Measurements from ENCODE around the gene SLC6A5.

The SLC6A5 gene

DNA sequence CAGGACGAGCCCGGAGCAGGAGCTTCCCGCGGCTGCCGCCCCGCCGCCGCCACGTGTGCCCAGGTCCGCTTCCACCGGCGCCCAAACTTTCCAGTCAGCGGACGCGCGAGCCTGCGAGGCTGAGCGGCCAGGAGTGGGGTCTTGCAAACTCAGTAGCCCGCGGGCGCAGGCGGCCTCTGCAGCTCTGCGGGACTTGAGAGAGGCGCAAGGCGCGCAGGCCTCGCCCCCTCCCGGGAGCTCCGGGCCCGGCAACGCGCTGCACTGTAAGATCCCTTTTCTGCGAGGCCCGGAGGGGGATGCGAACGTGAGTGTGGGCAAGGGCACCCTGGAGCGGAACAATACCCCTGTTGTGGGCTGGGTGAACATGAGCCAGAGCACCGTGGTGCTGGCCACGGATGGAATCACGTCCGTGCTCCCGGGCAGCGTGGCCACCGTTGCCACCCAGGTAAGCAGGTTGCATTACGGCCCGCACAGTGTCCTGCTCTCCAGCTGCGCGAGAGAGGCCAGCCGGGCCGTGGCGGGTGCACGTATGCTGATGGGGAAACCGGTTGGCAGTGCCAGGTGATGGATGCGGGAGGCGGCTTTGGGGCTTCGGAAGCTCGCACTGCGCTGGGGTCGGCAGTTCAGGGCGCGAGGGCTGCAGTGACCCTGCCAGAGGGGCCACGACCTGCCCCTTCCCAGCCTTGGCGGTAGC, 2.0 kb downstream of the SLC6A5 start:
- no peak for DNase-seq (ENCODE audit: low spot score in 2 of 2)
- in situ Hi-C loops (cut with MboI; ENCODE audit: low sequenced_read_pairs): loop anchor here (25.0 kb wide), 2 partner anchors 239 to 464 kb away; partner anchors contain the start of gene HTATIP2

DNA sequence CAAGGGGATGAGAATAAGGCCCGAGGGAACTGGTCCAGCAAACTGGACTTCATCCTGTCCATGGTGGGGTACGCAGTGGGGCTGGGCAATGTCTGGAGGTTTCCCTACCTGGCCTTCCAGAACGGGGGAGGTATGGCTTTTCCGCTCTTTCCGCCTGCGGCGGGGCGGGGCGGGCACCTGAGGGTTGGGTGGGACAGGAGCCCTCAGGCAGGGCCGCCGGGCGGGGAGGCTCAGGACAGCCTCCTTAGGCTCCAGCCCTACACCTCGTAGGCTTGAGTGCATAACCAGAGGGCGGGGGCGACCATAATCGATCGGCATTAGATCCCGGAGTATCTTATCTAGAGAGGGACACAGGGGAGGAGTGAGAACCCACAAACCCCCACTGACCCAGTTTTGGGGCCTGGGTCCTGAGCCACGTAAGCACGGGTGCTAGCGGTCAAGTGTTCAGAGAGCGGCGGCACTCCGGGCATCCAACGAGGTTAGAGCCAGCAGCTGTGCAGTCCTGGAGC, 4.9 kb downstream of the SLC6A5 start:
- Histone ChIP-seq H3K36me3 (replicated peaks) (no peaks in the 10 kb centered on the region), H3K4me1 (no peaks in the 10 kb centered on the region), H3K4me3 (no peak overlapping the region), H3K27me3 (ENCODE audit: low read depth) (peaks cover 67% of the 10 kb centered on the region), H3K9me3 (no peaks in the 10 kb centered on the region)
- in situ Hi-C loops (cut with MboI; ENCODE audit: low sequenced_read_pairs): loop anchor here (25.0 kb wide), 2 partner anchors 242 to 467 kb away; partner anchors contain the start of gene HTATIP2
- no peak for DNase-seq (ENCODE audit: low spot score in 2 of 2)

More for the DNA sequence above, 2.0 kb downstream of the SLC6A5 start:
- Histone ChIP-seq H3K36me3 (replicated peaks) (no peaks in the 10 kb centered on the region), H3K4me3 (no peak overlapping the region), H3K27me3 (ENCODE audit: low read depth) (peaks cover 59% of the 10 kb centered on the region), H3K4me1 (no peaks in the 10 kb centered on the region), H3K9me3 (no peaks in the 10 kb centered on the region)

DNA sequence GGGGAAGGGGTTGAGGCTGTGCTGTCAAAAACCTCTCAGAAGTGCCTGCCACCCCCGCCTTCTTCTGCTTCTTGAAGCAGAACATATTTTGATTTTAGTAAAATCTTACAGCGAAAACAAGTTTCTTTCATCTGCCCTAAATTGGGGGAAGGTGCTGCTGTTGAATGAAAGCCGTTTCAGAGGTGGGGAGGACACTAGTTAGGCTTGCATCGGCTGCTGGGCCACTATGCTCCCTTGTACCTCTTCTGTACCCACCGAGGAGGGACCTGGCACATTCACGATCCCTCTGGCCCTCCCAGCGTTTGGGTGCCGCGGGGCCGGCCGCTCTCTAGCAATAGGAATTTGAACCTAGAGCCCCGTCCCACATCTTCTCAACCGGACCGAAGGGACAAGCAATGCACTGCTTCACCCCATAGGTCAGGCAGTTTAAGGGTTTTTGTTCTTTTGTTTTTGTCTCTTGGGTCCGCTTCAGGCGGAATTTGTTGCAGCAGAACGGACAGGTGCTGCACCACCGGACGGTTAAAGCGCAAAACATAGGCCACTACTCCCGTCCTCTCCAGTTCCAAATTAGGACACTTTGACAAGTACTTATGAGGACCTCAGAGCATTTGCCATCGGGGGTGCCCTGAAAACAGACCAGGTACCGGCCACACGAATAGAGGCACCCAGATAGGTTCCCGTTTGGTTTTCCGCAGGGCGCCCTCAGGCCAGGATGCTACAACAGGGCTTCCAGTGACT, 5.6 kb downstream of the SLC6A5 start:
- Histone ChIP-seq H3K9me3 (no peaks in the 10 kb centered on the region), H3K4me3 (no peak overlapping the region), H3K4me1 (no peaks in the 10 kb centered on the region), H3K27me3 (ENCODE audit: low read depth) (peaks cover 61% of the 10 kb centered on the region), H3K36me3 (replicated peaks) (no peaks in the 10 kb centered on the region)
- in situ Hi-C loops (cut with MboI; ENCODE audit: low sequenced_read_pairs): loop anchor here (25.0 kb wide), 2 partner anchors 243 to 468 kb away; partner anchors contain the start of gene HTATIP2
- no peak for DNase-seq (ENCODE audit: low spot score in 2 of 2)

DNA sequence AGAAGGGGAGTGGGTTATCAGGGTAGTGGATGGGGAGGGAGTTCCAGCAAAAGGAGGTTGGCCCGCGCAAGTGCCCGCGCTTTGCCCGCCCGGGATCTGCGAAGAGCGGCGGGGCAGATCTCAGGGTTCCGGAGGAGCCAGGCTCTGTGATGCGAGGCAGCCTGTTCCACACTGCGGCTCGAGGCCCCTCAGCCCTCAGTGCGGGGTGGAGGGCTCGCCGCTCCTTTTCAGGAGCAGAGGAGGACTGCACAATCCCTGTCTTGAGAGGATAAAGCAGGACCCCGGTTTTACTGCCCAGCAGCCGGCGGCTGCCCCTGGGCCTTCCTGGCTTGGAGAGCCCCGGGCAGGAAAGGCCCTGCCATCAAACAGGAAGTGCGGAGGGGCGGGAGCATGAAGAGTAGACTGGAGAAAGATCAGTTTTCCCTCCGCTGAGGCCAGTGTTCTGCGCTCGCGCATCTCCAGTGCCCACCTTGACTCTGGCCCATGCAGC, 6.2 kb downstream of the SLC6A5 start:
- Histone ChIP-seq H3K4me1 (peaks cover 5% of the 10 kb centered on the region), H3K4me3 (no peak overlapping the region), H3K9me3 (no peaks in the 10 kb centered on the region), H3K27me3 (ENCODE audit: low read depth) (peaks cover 55% of the 10 kb centered on the region), H3K36me3 (replicated peaks) (no peaks in the 10 kb centered on the region)
- in situ Hi-C loops (cut with MboI; ENCODE audit: low sequenced_read_pairs): loop anchor here (25.0 kb wide), 2 partner anchors 243 to 468 kb away; partner anchors contain the start of gene HTATIP2
- DNase-seq (ENCODE audit: low spot score in 2 of 2): no peak

DNA sequence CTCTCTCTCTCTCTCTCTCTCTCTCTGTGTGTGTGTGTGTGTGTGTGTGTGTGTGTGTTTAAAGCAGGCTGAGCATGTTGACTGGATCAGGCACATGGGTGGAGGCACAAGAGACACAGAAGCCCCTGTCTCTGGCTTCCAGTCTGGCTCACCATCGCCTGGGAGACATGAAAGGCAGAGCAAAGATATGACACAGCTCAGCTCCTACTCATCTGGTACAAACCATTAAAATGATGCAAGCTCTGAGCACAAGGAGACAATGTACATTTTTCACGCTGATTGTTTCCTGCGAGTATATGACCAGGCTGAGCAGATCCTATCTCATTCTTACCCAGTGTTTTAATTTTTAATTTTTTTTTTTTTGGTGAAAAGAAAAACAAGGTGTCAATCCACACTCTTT, 9.5 kb downstream of the SLC6A5 start:
- in situ Hi-C loops (cut with MboI; ENCODE audit: low sequenced_read_pairs): loop anchor here (25.0 kb wide), 2 partner anchors 247 to 472 kb away; partner anchors contain the start of gene HTATIP2
- Histone ChIP-seq H3K4me3 (no peak overlapping the region), H3K9me3 (no peaks in the 10 kb centered on the region), H3K27me3 (ENCODE audit: low read depth) (peaks cover 34% of the 10 kb centered on the region), H3K4me1 (peaks cover 6% of the 10 kb centered on the region), H3K36me3 (replicated peaks) (no peaks in the 10 kb centered on the region)
- no peak for DNase-seq (ENCODE audit: low spot score in 2 of 2)

DNA sequence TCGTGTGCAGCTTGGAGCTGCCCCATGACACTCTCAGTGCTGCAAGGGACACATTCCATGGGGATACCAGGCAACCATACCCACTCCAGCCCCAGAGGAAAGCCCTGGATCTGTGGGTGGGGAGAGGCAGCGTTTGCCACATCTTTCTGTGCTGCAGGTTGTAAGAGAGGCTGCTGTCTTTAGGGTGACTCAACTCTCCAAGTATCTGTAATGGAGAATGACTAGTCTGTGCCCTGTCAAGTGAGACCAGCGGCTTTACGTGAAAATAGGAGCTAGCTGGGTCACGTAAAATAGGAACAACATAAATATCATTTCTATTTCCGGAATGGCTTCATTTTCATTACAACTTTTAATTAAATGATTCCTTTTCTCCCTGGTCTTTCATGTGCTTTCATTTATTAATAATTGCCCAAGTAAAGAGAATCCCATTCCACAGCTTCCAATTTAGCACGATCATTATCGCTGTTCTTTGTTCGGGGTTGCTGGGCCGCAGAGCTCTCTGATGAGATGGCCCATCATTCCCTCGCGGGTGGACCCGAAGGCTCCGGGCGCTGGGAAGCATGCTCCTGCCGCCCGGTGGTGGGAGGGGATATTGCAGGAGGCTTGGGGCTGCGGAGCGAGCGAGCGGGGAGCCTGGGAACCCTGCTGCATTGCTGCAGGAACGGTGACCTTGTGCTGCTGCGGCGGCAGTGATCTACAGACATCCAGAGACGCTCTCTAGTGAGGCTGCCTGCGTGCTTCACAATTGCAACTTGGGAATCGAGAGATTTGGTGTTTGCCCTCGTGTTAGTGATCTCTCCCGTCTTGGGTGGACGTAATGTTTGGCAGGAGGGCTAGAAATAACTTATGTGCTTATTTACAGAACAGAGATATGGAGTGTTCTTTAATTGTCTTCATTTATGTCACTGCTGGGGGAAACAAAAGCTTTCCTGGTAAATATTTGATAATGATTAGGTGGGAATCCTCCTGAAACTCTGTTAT, 10.6 kb downstream of the SLC6A5 start:
- Histone ChIP-seq H3K36me3 (replicated peaks) (no peaks in the 10 kb centered on the region), H3K4me3 (no peak overlapping the region), H3K4me1 (peaks cover 6% of the 10 kb centered on the region), H3K9me3 (no peaks in the 10 kb centered on the region), H3K27me3 (ENCODE audit: low read depth) (peaks cover 33% of the 10 kb centered on the region)
- in situ Hi-C loops (cut with MboI; ENCODE audit: low sequenced_read_pairs): loop anchor here (25.0 kb wide), 2 partner anchors 248 to 473 kb away; partner anchors contain the start of gene HTATIP2
- DNase-seq (ENCODE audit: low spot score in 2 of 2): peak; percentile 79 to 93

DNA sequence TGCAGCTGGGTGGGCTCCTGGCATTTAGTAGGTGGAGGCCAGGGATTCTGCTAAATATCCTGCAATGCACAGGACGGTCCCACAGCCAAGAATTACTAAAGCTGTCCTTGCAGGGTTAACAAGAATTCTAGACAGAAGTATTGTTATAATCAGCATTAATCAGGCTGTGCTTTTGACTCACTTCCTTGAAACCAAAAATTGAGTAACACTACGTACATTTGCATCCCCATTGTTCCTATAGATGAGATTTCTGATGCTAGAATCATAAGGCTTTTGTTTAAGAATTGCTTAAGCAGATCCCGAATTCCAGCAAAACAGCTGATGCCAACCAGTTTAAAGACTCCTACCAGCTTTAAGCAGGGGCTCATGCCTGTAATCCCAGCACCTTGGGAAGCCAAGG, 11.4 kb downstream of the SLC6A5 start:
- Histone ChIP-seq H3K4me3 (no peak overlapping the region), H3K4me1 (peaks cover 6% of the 10 kb centered on the region), H3K27me3 (ENCODE audit: low read depth) (peaks cover 28% of the 10 kb centered on the region), H3K9me3 (no peaks in the 10 kb centered on the region), H3K36me3 (replicated peaks) (no peaks in the 10 kb centered on the region)
- peak; percentile 21 to 45 for DNase-seq (ENCODE audit: low spot score in 2 of 2)
- in situ Hi-C loops (cut with MboI; ENCODE audit: low sequenced_read_pairs): loop anchor here (25.0 kb wide), 2 partner anchors 249 to 474 kb away; partner anchors contain the start of gene HTATIP2

DNA sequence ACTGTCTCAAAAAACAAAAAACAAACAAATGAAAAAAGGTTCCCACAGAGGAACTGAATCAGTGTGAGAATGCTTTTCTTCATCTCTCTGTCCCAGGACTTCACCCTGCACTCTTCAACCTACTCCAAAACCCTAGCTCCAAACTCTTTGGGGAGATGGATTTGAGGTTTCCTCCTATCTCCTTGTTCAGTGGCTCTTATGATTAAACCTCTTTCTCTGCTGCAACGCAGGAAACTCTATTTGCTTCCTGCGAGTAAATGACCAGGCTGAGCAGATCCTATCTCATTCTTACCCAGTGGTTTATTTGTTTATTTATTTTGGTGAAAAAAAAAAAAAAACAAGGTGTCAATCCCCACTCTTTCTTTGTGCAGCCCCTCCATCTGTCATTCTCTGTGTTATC, 12.0 kb downstream of the SLC6A5 start:
- no peak overlapping the region for H3K4me3 ChIP-seq
- no peak for DNase-seq (ENCODE audit: low spot score in 2 of 2)
- H3K9me3 ChIP-seq: no peaks in the 10 kb centered on the region
- peaks cover 6% of the 10 kb centered on the region for H3K4me1 ChIP-seq
- peaks cover 26% of the 10 kb centered on the region for H3K27me3 ChIP-seq (ENCODE audit: low read depth)
- no peaks in the 10 kb centered on the region for H3K36me3 ChIP-seq (replicated peaks)
- in situ Hi-C loops (cut with MboI; ENCODE audit: low sequenced_read_pairs): loop anchor here (25.0 kb wide), 2 partner anchors 249 to 474 kb away; partner anchors contain the start of gene HTATIP2

DNA sequence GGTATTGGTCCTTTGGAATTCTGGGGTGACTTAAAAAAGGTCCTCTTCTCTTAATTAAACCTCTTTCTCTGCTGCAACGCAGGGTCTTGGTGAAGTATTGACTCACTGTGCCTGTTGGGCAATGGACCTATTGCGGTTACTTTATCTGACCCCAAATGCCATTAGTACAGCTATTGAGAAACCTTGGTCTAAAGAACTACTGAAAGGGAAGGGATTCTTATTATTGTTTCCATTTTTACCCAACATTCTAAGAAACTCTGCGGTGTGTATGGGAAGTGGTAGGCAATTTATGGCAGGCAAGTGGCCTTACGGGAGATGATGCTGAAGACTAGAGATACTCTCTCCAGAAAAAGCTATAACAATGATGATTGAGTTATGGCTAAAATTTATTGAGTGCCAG, 12.5 kb downstream of the SLC6A5 start:
- no peaks in the 10 kb centered on the region for H3K36me3 ChIP-seq (replicated peaks)
- H3K4me3 ChIP-seq: no peak overlapping the region
- H3K9me3 ChIP-seq: no peaks in the 10 kb centered on the region
- in situ Hi-C loops (cut with MboI; ENCODE audit: low sequenced_read_pairs): loop anchor here (25.0 kb wide), 2 partner anchors 250 to 475 kb away; partner anchors contain the start of gene HTATIP2
- H3K27me3 ChIP-seq (ENCODE audit: low read depth): peaks cover 23% of the 10 kb centered on the region
- H3K4me1 ChIP-seq: peaks cover 6% of the 10 kb centered on the region
- no peak for DNase-seq (ENCODE audit: low spot score in 2 of 2)

DNA sequence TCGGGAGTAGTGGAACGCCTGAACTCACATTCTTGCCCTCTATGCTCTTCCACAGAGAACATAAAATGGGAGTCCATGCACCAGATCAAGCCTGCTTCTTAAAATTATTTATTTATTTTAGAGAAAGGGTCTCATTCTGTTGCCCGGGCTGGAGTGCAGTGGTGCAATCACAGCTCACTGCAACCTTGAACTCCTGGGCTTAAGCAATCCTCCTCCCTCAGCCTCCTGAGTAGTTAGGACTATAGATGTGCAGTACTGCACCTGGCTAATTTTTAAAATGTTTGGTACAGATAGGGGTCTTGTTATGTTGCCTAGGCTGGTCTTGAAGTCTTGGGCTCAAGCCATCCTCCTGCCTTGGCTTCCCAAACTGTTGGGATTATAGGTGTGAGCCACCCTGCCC, 13.0 kb downstream of the SLC6A5 start:
- DNase-seq (ENCODE audit: low spot score in 2 of 2): no peak
- H3K27me3 ChIP-seq (ENCODE audit: low read depth): peaks cover 19% of the 10 kb centered on the region
- peaks cover 6% of the 10 kb centered on the region for H3K4me1 ChIP-seq
- no peak overlapping the region for H3K4me3 ChIP-seq
- H3K36me3 ChIP-seq (replicated peaks): no peaks in the 10 kb centered on the region
- in situ Hi-C loops (cut with MboI; ENCODE audit: low sequenced_read_pairs): loop anchor here (25.0 kb wide), 2 partner anchors 250 to 475 kb away; partner anchors contain the start of gene HTATIP2
- no peaks in the 10 kb centered on the region for H3K9me3 ChIP-seq

DNA sequence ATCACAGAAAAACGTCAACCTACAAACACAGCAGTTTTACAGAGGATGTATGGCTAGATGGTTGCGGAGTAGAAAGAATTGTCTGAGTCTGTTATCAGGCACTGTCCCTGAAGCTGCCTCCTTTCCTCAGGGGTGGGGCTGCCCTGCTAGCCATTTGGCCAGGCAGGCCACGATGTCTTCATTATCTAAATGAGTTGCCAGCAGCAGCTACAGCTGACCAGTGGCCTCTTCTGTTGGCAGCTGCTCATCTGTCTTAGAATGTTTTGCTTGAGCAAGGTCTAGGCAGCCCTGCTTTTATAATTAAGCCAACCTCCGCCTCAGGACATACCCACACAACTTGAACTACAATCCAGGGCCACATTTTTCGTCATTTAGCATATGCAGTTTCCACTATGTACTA, 17.5 kb downstream of the SLC6A5 start:
- Histone ChIP-seq H3K36me3 (replicated peaks) (no peaks in the 10 kb centered on the region), H3K27me3 (ENCODE audit: low read depth) (peaks cover 7% of the 10 kb centered on the region; the same call in 1 of the 2 replicates), H3K4me1 (no peaks in the 10 kb centered on the region), H3K4me3 (no peak overlapping the region), H3K9me3 (no peaks in the 10 kb centered on the region)
- DNase-seq (ENCODE audit: low spot score in 2 of 2): no peak
- in situ Hi-C loops (cut with MboI; ENCODE audit: low sequenced_read_pairs): loop anchor here (25.0 kb wide), 2 partner anchors 255 to 480 kb away; partner anchors contain the start of gene HTATIP2

DNA sequence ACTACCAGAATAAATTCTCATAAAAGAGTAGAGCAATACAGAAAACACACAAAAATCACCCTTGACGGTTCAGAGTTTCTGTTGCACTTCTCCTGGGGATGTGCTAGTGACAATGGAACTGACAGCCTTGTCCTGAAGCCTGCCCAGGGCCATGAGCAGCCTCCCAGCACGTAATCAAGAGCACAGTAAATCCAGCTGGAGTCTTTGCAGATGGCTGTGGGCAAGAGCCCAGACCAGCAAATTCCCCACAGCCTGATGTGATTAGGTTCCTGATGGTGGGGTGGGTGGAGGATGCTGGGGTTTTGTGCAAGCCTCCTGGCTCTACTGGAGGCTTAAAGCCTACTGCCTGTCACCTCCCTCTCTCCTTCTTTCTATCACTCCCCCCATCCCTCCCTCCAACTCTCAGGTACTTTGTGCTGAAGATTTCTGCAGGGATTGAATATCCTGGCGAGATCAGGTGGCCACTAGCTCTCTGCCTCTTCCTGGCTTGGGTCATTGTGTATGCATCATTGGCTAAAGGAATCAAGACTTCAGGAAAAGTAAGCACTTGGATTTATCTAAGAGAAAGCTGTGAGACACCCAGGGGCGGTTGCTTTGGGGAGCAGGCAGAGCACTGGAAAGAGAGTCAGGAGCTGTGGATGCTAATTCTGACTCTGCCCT, 18.1 kb downstream of the SLC6A5 start:
- Histone ChIP-seq H3K27me3 (ENCODE audit: low read depth) (peaks cover 7% of the 10 kb centered on the region; the same call in 1 of the 2 replicates), H3K4me1 (no peaks in the 10 kb centered on the region), H3K9me3 (no peaks in the 10 kb centered on the region), H3K36me3 (replicated peaks) (no peaks in the 10 kb centered on the region), H3K4me3 (no peak overlapping the region)
- DNase-seq (ENCODE audit: low spot score in 2 of 2): no peak
- in situ Hi-C loops (cut with MboI; ENCODE audit: low sequenced_read_pairs): loop anchor here (25.0 kb wide), 2 partner anchors 255 to 480 kb away; partner anchors contain the start of gene HTATIP2

Measured in HAP-1 (cell line).